Keratinocyte (primary cell): ENCODE data around the gene RASGEF1C.

ENCODE experiments used
- EZH2 ChIP-seq: IDR thresholded peaks from one replicate; pipeline ENCODE4 v1.6.1; 2012; ENCODE audit warnings: inconsistent platforms, mild to moderate bottlenecking, low read length, moderate library complexity
- TF ChIP-seq, protein P1 (sequence below), 3 experiments: IDR thresholded peaks in 1 of 3; conservative IDR thresholded peaks in 1 of 3; optimal IDR thresholded peaks in 1 of 3; 2 replicates in 2 of 3; 3 replicates in 1 of 3; pipeline versions ENCODE3 to v1.5.1; 2011; ENCODE audit warnings: low read length in 3 of 3, mild to moderate bottlenecking in 3 of 3, moderate library complexity in 2 of 3, control low read depth in 1 of 3, inconsistent platforms in 1 of 3; ENCODE audit not compliant: insufficient read depth in 2 of 3; ENCODE audit errors: extremely low read depth in 1 of 3

DNA sequence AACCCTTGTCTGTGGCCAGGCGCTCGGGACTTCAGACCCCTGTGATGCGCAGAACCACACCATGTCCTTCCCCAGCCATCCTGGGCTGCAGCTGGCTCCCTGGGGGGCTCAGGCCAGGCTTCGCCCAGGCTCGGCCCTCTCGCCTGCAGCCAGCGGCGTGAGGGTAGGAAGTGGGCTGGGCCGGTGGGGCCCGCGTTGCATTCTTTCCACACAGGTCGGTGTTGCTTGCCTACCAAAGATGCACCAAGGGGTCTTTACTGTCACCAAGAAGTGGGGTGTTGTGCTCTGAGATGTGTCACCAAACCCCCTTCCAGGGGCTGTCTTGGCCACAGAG, 89.1 kb downstream of the RASGEF1C start:
- TF ChIP-seq, protein P1, sequence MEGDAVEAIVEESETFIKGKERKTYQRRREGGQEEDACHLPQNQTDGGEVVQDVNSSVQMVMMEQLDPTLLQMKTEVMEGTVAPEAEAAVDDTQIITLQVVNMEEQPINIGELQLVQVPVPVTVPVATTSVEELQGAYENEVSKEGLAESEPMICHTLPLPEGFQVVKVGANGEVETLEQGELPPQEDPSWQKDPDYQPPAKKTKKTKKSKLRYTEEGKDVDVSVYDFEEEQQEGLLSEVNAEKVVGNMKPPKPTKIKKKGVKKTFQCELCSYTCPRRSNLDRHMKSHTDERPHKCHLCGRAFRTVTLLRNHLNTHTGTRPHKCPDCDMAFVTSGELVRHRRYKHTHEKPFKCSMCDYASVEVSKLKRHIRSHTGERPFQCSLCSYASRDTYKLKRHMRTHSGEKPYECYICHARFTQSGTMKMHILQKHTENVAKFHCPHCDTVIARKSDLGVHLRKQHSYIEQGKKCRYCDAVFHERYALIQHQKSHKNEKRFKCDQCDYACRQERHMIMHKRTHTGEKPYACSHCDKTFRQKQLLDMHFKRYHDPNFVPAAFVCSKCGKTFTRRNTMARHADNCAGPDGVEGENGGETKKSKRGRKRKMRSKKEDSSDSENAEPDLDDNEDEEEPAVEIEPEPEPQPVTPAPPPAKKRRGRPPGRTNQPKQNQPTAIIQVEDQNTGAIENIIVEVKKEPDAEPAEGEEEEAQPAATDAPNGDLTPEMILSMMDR (optimal IDR thresholded peaks at IDR 0.05 in 1 of 3, IDR thresholded peaks at IDR 0.05 in 1 of 3, conservative IDR thresholded peaks at IDR 0.05 in 1 of 3; ENCODE audit: extremely low read depth in 1 of 3, insufficient read depth in 2 of 3, low read length in 3 of 3), result no peak
- TF ChIP-seq EZH2, result no peak
